NCI-H1092 (cell line): ENCODE results near the gene MAPK8IP2.
"Not testable (repeated sequence)": the region's sequence is repeated elsewhere in the genome, so short reads cannot be mapped to it uniquely, and the experiment has no call there.

ENCODE experiments used
- DNase-seq: peaks from one replicate; lab custom pipeline; 2025; lab: John Stamatoyannopoulos, UW

The MAPK8IP2 gene

DNA sequence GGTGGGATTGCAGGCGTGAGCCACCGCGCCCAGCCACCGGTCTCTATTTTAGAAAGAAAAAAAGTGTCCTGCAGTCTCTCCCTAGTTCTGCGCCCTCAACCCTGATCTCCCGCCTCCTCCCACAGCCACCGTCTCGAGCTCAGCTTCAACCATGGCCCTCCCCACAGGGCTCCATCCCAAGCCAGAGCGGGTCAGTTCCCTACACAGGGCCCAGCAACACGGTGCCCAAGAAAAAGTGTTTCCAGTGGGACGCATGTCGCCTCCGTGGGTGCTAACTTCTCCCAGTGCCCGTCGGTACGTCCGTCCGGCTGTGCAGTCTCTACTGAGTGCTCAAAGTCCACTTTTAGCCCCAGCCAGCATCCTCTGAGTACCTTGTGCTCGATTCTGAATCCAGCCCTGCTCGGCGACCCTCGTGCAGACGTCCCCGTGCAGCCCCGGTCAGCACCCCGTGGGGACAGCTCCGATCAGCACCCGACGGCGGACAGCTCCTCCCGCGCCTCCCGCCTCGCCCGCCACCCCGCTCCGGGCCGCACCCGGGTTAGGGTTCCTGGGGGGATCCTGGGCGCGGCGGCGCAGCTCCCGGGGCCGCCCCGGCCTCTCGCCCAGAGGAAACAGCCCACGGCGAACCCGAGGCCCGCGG lies 657 bp upstream of the MAPK8IP2 start:
- DNase-seq, result no peak

DNA sequence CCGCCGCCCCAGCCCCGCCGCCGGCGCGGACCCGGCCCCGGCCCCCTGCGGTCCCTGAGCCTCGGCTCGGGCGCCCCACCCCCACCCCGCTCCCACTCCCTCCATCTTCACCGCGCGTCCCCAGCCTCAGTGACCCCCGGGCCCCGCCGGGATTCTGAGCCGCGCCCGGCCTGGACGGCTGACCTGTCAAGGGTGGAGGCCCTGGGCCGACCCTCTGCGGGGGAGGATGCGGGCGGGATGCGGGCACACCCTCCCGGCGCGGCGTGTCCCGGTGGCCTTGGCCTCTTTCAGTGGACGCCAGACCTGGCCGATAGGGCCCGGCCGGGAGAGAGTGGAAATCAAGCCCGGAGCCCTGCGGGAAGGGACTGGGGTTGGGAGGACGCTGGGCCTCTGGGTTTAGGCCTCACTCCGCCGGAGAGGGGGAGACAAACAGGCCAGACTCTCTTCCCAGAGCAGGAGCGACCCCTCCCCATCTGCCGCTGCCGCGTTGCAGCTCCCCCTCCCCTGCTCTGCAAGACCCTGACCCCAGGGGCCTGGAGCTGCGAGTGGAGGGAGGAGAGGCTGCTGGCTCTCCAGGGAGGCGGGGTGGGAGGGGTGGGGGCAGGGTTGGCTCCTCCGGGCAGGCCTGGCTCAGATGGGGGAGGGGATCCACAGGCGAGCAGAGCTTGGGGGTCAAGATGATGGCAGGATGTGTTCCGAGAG lies 525 bp downstream of the MAPK8IP2 start:
- DNase-seq, result no peak

DNA sequence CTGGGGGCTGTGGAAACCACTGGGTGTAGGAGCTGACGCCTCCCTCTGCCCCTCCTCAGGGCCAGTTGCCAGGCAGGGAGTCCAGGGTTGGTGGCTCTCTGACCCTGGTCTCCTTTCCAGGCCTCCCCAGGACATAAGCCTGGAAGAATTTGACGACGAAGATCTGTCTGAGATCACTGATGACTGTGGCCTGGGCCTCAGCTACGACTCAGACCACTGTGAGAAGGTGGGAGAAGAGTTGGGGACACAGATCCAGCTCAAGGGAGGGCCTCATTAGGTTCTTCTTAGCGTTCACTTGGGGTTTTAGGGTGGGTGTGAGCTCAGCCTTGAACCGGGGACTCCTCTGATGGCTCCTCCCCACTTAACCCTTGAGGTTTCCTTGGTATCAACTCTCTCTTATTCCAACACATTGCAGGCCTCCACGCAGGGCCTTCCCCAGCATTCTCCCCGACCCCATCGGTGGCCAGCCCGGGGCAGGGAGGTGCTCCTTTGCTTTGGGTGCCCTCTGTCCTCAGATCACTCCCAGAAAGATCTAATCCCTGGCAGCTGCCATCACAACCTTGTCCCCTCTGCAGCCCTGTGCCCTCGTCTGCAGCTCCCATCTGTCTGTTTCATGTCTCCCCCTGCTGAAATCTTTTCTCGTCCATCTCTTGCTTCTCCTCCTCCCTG lies 1.2 kb downstream of the MAPK8IP2 start:
- no peak for DNase-seq

DNA sequence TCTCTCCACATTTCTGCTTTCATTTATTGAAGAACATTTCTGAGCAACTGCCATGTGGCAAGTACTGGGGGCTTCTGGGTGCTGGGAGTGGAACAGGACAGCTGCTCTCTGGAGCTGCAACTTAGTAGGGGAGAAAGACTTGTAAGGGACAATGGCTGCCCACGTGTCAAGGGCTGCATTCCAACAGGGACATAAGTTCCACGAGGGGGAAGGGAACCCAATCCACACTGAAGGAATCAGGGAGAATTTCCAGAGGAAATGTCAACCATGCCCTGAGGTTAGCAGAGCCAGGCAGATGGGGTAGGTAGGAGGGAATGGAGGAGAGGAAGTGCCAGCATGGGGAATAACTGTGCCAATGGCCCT lies 1.7 kb downstream of the MAPK8IP2 start:
- no peak for DNase-seq

DNA sequence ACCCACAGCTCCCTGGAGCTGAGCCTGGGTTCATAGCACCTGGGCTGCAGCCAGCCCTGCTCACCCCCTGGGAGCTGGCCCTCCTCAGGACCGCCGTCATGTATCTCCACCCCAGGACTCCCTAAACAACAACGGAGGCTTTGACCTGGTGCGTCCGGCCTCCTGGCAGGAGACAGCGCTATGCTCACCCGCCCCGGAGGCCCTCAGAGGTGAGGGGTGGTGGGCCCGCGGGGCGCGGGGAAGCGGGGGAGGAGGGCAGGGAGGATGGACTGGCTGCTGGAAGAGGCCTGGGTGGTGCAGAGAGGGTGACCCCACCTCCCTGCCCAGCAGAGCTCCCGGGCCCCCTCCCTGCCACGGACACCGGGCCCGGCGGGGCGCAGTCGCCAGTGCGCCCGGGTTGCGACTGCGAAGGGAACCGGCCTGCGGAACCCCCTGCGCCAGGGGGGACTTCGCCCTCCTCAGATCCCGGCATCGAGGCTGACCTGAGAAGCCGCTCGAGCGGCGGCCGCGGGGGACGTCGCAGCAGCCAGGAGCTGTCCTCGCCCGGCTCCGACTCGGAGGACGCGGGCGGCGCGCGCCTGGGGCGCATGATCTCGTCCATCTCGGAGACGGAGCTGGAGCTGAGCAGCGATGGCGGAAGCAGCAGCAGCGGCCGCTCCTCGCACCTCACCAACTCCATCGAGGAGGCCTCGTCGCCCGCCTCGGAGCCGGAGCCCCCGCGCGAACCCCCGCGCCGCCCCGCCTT lies 3.1 kb downstream of the MAPK8IP2 start:
- DNase-seq, result no peak

DNA sequence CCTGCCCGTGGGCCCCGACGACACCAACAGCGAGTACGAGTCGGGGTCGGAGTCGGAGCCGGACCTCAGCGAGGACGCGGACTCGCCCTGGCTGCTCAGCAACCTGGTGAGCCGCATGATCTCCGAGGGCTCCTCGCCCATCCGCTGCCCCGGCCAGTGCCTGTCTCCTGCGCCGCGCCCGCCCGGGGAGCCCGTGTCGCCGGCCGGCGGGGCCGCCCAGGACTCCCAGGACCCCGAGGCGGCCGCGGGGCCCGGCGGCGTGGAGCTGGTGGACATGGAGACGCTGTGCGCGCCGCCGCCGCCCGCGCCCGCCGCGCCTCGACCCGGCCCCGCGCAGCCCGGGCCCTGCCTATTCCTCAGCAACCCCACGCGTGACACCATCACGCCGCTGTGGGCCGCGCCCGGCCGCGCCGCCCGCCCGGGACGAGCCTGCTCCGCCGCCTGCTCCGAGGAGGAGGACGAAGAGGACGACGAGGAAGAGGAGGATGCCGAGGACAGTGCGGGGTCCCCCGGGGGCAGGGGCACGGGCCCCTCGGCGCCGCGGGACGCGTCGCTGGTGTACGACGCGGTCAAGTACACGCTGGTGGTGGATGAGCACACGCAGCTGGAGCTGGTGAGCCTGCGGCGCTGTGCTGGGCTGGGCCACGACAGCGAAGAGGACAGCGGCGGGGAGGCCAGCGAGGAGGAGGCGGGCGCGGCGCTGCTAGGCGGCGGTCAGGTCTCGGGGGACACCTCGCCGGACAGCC lies 3.8 kb downstream of the MAPK8IP2 start:
- no peak for DNase-seq

DNA sequence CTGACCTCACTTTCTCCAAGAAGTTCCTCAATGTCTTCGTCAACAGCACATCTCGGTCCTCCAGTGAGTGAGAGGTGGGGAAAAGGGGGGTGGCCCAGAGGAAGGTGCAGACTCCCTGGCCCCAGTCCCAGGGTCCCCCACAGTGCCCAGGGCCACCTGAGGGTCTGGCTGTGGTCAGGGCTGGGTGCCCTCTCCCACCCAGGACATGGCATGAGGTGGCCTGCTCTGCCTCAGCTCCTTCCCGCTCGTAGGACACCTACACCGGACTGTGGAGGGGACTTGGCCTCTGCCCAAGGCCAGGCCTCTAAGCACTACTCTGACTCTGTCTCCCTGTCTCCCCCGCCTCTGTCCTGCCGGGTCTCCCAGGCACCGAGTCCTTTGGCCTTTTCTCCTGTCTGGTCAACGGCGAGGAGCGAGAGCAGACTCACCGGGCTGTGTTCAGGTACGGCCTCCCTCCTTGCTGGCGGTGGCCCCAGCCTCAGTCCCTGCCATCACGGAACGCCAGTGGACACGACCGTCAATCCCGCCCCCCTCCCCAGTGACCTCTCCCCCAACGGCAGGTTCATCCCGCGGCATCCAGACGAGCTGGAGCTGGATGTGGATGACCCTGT lies 4.5 kb downstream of the MAPK8IP2 start:
- no peak for DNase-seq

DNA sequence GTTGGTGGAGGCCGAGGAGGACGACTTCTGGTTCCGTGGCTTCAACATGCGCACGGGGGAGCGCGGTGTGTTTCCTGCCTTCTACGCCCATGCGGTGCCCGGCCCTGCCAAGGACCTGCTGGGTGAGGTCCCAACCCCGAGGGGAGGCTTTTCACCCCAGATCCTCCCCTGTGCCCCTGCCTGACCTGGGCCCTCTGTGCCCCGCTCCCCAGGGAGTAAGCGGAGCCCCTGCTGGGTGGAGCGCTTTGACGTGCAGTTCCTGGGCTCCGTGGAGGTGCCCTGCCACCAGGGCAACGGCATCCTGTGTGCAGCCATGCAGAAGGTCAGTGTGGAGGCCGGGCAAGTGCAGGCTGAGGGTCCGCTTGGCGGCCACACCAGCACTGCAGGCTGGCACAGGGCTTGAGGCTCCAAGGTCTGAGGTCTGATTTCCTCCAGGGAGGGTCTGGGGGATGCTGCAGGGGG lies 5.1 kb downstream of the MAPK8IP2 start:
- no peak for DNase-seq

DNA sequence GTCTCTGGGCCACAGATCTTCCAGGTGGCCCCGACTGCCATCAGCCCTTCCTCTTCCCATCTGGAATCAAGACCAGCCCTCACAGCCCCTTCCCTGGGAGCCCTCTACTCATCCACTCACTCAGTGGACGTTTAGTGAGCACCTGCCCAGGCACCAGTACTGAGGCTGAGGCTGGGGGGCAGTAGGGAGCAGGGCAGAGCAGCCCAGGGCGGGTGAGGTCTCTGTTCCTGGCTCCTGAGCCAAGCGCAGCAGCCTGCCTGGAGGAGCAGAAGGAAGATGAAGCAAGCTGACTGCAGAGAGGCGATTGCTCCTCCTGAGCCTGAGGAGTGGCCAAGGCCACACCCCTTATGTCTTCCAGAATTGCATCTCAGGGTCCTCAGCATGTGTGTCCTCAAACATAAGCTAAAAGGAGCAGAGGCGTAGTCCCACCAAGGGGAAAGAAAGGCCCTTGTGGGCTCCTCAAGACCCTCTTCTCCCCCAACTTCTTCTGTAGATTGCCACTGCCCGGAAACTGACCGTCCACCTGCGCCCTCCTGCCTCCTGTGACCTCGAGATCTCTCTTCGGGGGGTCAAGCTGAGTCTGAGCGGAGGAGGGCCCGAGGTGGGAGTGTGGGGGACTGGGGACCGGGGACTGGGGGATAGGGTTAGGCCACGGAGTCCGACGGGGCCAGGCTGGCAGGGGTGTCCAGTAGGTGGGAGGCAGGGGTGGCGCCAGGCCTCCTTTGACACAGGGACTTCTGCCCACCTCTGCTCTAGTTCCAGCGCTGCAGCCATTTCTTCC lies 5.8 kb downstream of the MAPK8IP2 start:
- no peak for DNase-seq

DNA sequence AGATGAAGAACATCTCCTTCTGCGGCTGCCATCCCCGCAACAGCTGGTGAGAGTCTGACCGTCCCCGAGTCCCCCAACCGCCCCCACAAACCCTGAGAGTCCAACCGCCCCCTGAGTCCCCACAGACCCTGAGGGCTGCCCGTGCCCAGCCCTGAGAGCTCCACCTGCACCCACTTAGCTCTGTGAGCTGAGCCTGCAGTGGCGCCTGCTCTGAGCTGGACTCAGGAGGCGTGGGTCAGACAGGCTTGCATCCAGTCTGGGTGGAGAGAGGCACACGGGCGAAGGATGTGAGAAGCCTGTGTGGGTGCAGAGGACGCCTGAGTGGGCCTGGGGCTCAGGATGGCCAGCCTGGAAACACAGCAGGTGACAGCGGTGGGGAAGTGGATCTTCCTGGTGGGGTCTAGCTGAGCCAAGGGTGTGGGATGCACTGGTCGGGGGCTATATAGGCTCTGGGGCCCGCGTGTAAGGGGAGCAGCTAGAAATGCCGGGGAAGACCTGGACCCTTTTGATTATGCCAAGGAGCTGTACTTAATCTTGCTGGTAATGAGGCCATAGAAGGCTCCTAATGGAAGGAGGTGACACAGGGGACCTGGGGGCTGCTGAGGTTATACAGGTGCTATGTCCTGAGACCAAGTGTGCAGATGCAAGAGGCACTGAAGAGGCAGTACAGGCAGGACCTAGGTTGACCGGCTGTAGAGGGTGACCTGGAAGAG lies 6.5 kb downstream of the MAPK8IP2 start:
- DNase-seq, result no peak

DNA sequence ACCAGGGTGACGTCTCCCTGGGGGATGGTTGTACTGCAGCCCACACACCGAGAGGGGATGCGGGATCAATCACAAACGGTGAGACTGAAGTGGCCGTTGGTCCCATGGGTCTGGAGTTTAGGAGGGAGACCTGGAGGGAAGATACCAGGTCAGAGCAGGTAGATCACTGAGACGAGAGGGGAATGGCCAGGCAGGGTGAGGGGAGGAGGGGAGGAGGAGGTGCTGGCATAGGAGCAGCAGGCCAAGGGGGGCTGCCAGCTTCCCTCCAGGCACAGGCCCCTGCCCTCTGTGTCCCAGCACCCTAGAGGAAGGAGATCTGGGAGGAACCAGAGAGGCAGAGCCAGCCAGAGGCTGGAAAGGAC lies 7.0 kb downstream of the MAPK8IP2 start:
- no peak for DNase-seq

DNA sequence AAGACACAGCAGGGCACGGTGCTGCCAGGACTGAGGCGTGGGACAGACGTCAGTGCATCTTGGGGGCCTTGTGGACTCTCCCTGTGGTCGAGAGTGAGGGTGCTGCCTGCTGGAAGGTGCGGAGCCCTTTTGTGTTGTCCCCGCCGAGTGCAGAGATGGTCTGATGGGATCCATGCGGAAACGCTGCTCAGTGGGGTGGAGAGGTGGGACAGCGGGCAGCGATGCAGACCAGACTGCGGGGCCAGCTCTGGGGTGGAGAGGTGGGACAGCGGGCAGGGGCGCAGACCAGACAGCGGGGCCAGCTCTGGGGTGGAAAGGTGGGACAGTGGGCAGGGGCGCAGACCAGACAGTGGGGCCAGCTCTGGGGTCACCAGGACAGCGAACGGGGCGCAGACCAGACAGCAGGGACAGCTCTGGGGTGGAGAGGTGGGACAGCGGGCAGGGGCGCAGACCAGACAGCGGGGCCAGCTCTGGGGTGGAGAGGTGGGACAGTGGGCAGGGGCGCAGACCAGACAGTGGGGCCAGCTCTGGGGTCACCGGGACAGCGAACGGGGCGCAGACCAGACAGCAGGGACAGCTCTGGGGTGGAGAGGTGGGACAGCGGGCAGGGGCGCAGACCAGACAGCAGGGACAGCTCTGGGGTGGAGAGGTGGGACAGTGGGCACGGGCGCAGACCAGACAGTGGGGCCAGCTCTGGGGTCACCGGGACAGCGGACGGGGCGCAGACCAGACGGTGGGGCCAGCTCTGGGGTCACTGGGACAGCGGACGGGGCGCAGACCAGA lies 7.7 kb downstream of the MAPK8IP2 start:
- DNase-seq, result not testable (repeated sequence)

DNA sequence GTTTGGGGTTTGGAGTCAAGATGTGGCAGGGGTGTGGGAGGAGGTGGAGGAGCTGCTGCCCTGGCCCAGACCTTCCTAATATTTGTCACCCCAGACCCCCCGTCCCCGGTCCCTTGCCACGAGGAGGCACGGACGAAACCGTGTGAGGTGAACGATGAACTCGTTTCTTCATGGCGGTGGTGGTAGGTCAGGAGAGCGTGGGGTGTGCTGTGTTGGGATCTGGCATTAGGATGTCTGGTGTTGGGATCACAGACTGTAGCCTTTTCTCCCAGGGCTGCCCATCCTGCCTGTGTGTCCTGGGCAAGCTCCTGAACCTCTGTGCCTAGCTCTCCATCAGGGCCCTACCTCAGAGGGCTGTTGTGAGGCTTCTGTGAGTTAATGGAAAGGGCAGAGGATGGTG lies 8.4 kb downstream of the MAPK8IP2 start:
- DNase-seq, result no peak

DNA sequence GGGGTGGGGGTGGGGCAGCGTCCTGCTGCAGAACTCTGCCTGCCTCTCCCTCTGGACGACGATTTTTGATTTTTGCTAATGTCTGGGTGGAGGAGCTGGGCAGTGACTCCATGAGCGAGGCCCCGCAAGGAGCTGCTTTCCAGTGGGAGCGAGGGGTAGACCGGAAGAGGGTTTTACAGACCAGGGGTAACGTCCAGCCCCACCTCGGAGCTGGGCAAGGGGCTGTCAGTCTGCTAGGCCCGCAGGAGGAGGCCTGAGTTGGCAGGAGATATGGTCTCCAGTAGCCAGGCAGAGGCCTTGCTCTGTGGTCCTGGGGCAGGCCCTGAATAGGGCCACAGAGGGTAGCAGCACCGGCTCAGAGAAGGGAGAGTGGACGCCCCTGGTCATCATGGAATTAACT lies 9.0 kb downstream of the MAPK8IP2 start:
- DNase-seq, result no peak

DNA sequence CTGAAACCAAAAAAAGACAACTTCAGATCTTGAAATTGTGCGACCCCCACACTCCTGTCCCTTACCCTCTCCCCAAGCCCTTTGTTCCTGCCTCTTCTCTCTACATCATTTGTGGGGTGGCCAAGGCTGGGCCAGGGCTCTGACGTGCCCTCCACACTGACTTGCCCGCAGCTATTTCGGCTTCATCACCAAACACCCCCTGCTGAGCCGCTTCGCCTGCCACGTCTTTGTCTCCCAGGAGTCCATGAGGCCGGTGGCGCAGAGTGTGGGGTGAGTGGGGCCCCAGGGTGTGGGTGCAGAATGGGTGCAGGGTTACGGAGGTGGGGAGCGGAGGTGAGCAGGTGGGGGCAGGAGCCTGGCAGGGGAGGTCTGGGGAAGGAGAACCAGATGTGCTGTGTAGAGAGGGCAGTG lies 9.5 kb downstream of the MAPK8IP2 start:
- no peak for DNase-seq

DNA sequence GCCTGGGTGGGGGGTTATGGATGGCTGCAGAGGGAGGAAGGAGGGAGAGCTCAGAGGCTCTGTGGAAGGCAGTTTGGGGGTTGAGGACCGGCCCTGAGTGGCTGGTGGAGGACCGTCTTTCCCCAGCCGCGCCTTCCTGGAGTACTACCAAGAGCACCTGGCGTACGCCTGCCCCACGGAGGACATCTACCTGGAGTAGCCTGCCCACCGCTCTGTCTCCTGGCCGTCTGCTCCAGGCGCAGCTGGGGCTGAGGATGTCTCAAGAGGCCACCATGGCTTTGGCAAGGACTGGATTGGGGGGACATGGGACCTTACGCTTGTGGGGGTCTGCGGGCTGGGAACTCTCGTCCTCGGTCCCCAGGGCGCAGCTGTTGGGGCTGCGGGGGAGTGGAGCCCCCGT lies 10.0 kb downstream of the MAPK8IP2 start:
- DNase-seq, result no peak

DNA sequence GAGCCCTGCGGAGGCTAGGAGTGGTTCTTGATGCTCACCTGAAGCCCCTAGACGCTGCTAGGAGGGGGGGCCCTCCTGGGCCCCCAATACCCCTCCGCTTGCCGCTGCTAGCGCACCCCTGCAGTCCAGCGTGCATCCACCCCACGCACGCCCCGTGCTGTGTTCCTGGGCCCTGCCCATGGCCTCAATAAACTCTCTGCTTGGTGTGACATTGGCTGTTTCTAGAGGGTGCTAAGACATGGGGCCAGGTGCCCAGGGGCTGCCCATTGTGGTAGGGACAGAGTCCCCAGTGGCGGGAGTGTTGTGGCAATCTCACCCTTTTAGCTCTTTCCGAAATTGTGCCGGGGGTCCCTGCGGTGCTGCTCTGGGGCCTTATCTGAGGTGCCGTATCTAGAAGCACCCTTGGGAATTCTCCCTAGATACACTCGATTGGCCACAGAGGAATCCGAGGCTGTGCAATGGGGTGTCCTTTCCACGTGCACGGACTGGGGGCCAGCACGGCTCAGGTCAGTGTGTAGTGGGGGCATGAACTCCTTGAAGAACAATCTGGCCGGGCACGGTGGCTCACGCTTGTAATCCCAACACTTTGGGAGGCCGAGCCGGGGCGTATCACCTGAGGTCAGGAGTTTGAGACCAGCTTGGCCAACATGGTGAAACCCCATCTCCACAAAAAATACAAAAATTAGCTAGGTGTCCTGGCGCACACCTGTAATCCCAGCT lies 10.9 kb downstream of the MAPK8IP2 start:
- no peak for DNase-seq

DNA sequence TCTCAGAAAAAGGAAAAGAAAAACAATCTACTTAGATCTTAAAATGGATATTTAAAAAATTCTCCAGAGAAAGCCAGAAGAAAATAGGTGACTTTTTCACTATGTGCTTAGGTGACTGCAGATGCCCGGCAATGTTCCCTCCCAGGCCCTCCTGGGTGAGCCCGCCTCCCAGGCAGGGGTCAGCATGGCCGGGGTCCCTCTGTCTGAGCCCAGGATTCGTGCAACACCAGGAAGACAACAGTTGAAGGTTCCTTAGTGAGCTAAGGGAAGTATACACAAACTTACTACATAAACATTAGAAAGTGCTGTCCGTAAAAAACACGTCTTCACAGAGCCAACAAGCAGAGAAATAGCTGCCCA lies 11.6 kb downstream of the MAPK8IP2 start:
- no peak for DNase-seq
